Left ventricle myocardium superior (tissue), 1 donor: ENCODE results near the gene SLITRK5. TPM values are rescaled to one million over a fixed set of nuclear protein-coding genes. Genes with fewer than 3 reads are reported as not detected.

ENCODE experiments used
- ATAC-seq: fragments of 200-7000 bp; cut with Tn5 transposase; one replicate; pipeline ENCODE4 v1.9.1; 2020; ENCODE audit warnings: mild to moderate bottlenecking, moderate library complexity
- DNase-seq: peaks from one replicate; pipeline ENCODE4 v3.0.0-alpha.2; 2020
- intact Hi-C: fragments of 100-400 bp; cut with micrococcal nuclease; formaldehyde crosslinking; loops from one replicate; pipeline ENCODE4 v1.11.0; 2022
- long read RNA-seq: library from polyadenylated mRNA; unstranded; transcript quantifications from one replicate; pipeline ENCODE4 v2.0.0, GENCODE V29; 2021
- total RNA-seq: library from RNA; stranded (reverse); fragmentation: NEBNext Ultra II Directional; extraction: Animal tissue kit (Norgen Biotek cat#: 25700); gene quantifications from one replicate; pipeline ENCODE4 v1.2.1, GENCODE V29; 2021
- donor health status: DM: no; HTN: yes; CAD: no; lungs with severe emphysema.

Gene SLITRK5
- total RNA-seq: 0.02 TPM
- long read RNA-seq: 0 reads

- peak; percentile 74 for DNase-seq
- intact Hi-C loops: no loop called here
Measured at GRCh38 chr13:87671031-87671752, at the start of gene SLITRK5. Gene SLITRK5, plus strand, starts transcription at chr13:87671371. Its CDS starts 4,018 bp downstream, at chr13:87675389.

GRCh38 chr13:87622971-87623370 is 48.2 kb upstream of the SLITRK5 start:
- intact Hi-C loops: no loop called here
- ATAC-seq (no peak), DNase-seq (no peak)

More at GRCh38 chr13:87671031-87671752, at the start of gene SLITRK5:
- peak; percentile 96 for ATAC-seq

- no peak for DNase-seq
- no peak for ATAC-seq
- intact Hi-C loops: no loop called here
Measured at GRCh38 chr13:87656306-87656705, 14.9 kb upstream of the SLITRK5 start.

- DNase-seq (no peak), ATAC-seq (no peak)
- intact Hi-C loops: no loop called here
Measured at GRCh38 chr13:87661471-87661870, 9.7 kb upstream of the SLITRK5 start.

- no peak for ATAC-seq
Measured at GRCh38 chr13:87666831-87667230, 4.3 kb upstream of the SLITRK5 start.

GRCh38 chr13:87667686-87668085 is 3.5 kb upstream of the SLITRK5 start:
- ATAC-seq: no peak

More at GRCh38 chr13:87666831-87667230, 4.3 kb upstream of the SLITRK5 start:
- intact Hi-C loops: no loop called here
- DNase-seq: no peak

GRCh38 chr13:87669379-87669978 is 1.7 kb upstream of the SLITRK5 start:
- no peak for DNase-seq
- ATAC-seq: no peak
- intact Hi-C loops: no loop called here

More at GRCh38 chr13:87667686-87668085, 3.5 kb upstream of the SLITRK5 start:
- intact Hi-C loops: no loop called here
- no peak for DNase-seq

GRCh38 chr13:87671753-87672605 is 808 bp downstream of the SLITRK5 start:
- intact Hi-C loops: no loop called here
- peak; percentile 24 for ATAC-seq

GRCh38 chr13:87674247-87674738 is 3.1 kb downstream of the SLITRK5 start:
- intact Hi-C loops: no loop called here
- no peak for DNase-seq
- no peak for ATAC-seq

More at GRCh38 chr13:87671753-87672605, 808 bp downstream of the SLITRK5 start:
- DNase-seq: no peak

- intact Hi-C loops: no loop called here
- DNase-seq: no peak
- ATAC-seq: no peak
Measured at GRCh38 chr13:87675851-87676250, 4.7 kb downstream of the SLITRK5 start.

GRCh38 chr13:87676254-87677042 is 5.3 kb downstream of the SLITRK5 start:
- no peak for ATAC-seq
- intact Hi-C loops: no loop called here
- no peak for DNase-seq

- intact Hi-C loops: no loop called here
- DNase-seq (no peak), ATAC-seq (no peak)
Measured at GRCh38 chr13:87677043-87677495, 5.9 kb downstream of the SLITRK5 start.

GRCh38 chr13:87677496-87678371 is 6.6 kb downstream of the SLITRK5 start:
- DNase-seq (no peak), ATAC-seq (no peak)
- intact Hi-C loops: no loop called here

GRCh38 chr13:87678372-87678752 is 7.2 kb downstream of the SLITRK5 start:
- DNase-seq (no peak), ATAC-seq (no peak)
- intact Hi-C loops: no loop called here

GRCh38 chr13:87680298-87680697 is 9.1 kb downstream of the SLITRK5 start:
- DNase-seq (no peak), ATAC-seq (no peak)
- intact Hi-C loops: no loop called here

GRCh38 chr13:87684850-87685742 is 13.9 kb downstream of the SLITRK5 start:
- ATAC-seq: no peak
- intact Hi-C loops: no loop called here
- no peak for DNase-seq

- DNase-seq (no peak), ATAC-seq (no peak)
- intact Hi-C loops: no loop called here
Measured at GRCh38 chr13:87696458-87696857, 25.3 kb downstream of the SLITRK5 start.
